ENCODE data around the gene UCK2.

UCK2 gene

GRCh38 chr1:165884009-165884689 is 56.7 kb downstream of the UCK2 start:
- peak in 1 of 2 donors; percentile 6 for DNase-seq

- peak in 1 of 2 donors; percentile 29 for DNase-seq
Observed at GRCh38 chr1:165884690-165885304, 57.4 kb downstream of the UCK2 start.

GRCh38 chr1:165885305-165885694 is 57.9 kb downstream of the UCK2 start:
- no peak for DNase-seq

- DNase-seq: no peak
Observed at GRCh38 chr1:165886193-165886592, 58.8 kb downstream of the UCK2 start.

GRCh38 chr1:165886983-165887382 is 59.6 kb downstream of the UCK2 start:
- DNase-seq: no peak

GRCh38 chr1:165887877-165888551 is 60.6 kb downstream of the UCK2 start:
- DNase-seq: no peak

- no peak for DNase-seq
Observed at GRCh38 chr1:165888552-165888920, 61.1 kb downstream of the UCK2 start.

- DNase-seq: no peak
Observed at GRCh38 chr1:165890684-165891083, 63.3 kb downstream of the UCK2 start.

GRCh38 chr1:165891111-165891860 is 63.9 kb downstream of the UCK2 start:
- DNase-seq: no peak

GRCh38 chr1:165892935-165893334 is 65.5 kb downstream of the UCK2 start:
- no peak for DNase-seq

- no peak for DNase-seq
Observed at GRCh38 chr1:165893507-165893906, 66.1 kb downstream of the UCK2 start.

GRCh38 chr1:165894591-165894990 is 67.2 kb downstream of the UCK2 start:
- DNase-seq: no peak

- DNase-seq: no peak
Observed at GRCh38 chr1:165895451-165895871, 68.0 kb downstream of the UCK2 start.

GRCh38 chr1:165896277-165896676 is 68.9 kb downstream of the UCK2 start:
- DNase-seq: no peak

GRCh38 chr1:165897326-165898303 is 70.2 kb downstream of the UCK2 start:
- no peak for DNase-seq

- DNase-seq: no peak
Observed at GRCh38 chr1:165898837-165899236, 71.4 kb downstream of the UCK2 start.

- DNase-seq: no peak
Observed at GRCh38 chr1:165899461-165899941, 72.1 kb downstream of the UCK2 start.

GRCh38 chr1:165900576-165901380 is 73.4 kb downstream of the UCK2 start:
- DNase-seq: no peak

GRCh38 chr1:165902565-165902964 is 75.2 kb downstream of the UCK2 start:
- no peak for DNase-seq

GRCh38 chr1:165903672-165904071 is 76.3 kb downstream of the UCK2 start:
- DNase-seq: peak in 1 of 2 donors; percentile 2

GRCh38 chr1:165904948-165905347 is 77.5 kb downstream of the UCK2 start:
- DNase-seq: no peak
